LNCaP clone FGC (cell line): ENCODE data around the gene IGFL3.
"Not testable (repeated sequence)": the region's sequence is repeated elsewhere in the genome, so short reads cannot be mapped to it uniquely, and the experiment has no call there.

ENCODE experiments used
- DNase-seq: peaks from one replicate; pipeline ENCODE4 v3.0.0-alpha.2; 2011; ENCODE audit warnings: low read depth
- H3K4me3 ChIP-seq: 2 replicates; pipeline ENCODE4 v1.5.1; 2011; ENCODE audit warnings: mild to moderate bottlenecking, low read depth, low read length, control low read depth
- TF ChIP-seq, protein P1 (sequence below): IDR thresholded peaks from 2 replicates; pipeline ENCODE4 v1.5.1; 2012; ENCODE audit warnings: mild to moderate bottlenecking; ENCODE audit not compliant: control insufficient read depth, insufficient read depth; ENCODE audit errors: extremely low read depth

The IGFL3 gene

DNA sequence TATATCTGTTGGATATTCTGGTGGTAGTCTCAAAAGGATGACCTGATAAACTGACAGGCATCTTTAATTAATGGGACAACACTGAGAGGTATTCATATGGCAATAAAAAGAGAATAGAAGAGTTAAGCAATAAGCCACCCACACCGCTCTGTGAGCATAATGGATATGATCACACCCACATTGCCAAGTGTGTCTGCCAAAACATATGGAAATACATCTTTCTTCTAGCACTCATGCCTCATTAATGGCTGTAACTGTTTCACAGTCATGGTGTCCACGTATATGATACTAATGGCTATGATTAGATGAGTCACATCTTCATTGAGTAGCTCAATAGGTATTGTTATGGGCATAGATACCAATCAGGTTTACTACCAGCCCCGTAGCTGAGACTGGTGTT, 13.1 kb downstream of the IGFL3 start:
- no peak for DNase-seq
- TF ChIP-seq, protein P1, sequence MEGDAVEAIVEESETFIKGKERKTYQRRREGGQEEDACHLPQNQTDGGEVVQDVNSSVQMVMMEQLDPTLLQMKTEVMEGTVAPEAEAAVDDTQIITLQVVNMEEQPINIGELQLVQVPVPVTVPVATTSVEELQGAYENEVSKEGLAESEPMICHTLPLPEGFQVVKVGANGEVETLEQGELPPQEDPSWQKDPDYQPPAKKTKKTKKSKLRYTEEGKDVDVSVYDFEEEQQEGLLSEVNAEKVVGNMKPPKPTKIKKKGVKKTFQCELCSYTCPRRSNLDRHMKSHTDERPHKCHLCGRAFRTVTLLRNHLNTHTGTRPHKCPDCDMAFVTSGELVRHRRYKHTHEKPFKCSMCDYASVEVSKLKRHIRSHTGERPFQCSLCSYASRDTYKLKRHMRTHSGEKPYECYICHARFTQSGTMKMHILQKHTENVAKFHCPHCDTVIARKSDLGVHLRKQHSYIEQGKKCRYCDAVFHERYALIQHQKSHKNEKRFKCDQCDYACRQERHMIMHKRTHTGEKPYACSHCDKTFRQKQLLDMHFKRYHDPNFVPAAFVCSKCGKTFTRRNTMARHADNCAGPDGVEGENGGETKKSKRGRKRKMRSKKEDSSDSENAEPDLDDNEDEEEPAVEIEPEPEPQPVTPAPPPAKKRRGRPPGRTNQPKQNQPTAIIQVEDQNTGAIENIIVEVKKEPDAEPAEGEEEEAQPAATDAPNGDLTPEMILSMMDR = no peak
- H3K4me3 ChIP-seq = no peak overlapping the region

DNA sequence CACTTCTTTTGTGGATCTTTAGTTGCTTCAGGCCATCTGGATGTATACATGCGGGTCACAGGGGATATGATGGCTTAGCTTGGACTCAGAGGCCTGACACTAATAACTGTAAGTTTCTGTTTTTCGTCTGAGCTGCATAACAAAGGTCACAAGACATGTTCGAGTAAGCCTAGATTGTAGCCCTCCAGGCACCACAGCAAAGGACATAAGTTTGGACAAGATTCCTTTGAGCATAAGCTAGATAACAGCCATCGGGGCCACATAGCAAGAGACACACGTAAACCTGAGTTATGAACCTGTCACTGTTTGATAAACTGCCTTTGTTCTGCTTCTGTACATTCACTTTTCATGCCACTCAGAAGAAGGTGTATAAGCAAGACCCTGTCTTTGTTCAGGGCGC, 14.6 kb downstream of the IGFL3 start:
- no peak for DNase-seq
- TF ChIP-seq, protein P1 = no peak
- H3K4me3 ChIP-seq = no peak overlapping the region

DNA sequence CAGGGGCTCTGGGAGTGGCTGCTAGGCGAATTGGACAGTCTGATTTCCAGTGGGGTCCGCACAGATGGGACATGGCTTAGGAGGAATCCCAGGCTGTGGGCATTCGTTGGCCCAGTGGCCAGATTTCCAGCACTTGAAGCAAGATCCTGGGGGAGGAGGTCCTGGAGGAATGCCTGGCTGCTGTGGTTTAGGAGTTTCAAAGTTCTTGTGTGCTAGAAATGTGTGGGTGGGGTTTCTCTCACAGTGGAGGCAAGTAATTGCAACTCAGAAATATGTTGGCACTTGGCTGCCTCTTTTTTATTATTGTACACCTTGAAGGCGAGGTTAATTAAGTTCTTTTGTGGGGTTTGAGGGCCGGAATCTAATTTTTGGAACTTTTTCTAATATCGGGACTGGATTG, 17.1 kb downstream of the IGFL3 start:
- no peak for DNase-seq
- TF ChIP-seq, protein P1 = no peak
- no peak overlapping the region for H3K4me3 ChIP-seq

DNA sequence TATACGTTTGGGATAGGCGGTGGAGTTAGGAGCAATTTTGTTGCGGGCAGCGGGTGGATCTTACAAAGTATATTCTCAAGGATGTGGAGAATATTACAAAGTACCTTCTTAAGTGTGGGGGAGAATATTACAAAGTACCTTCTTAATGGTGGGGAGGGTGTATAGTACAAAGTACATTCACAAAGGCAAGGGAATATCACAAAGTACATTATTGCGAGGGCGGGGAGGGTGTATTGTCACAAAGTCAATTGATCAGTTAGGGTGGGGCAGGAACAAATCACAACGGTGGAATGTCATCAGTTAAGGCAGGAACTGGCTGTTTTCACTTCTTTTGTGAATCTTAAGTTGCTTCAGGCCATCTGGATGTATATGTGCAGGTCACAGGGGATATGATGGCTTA, 22.2 kb downstream of the IGFL3 start:
- H3K4me3 ChIP-seq, DNase-seq: not testable (repeated sequence)

DNA sequence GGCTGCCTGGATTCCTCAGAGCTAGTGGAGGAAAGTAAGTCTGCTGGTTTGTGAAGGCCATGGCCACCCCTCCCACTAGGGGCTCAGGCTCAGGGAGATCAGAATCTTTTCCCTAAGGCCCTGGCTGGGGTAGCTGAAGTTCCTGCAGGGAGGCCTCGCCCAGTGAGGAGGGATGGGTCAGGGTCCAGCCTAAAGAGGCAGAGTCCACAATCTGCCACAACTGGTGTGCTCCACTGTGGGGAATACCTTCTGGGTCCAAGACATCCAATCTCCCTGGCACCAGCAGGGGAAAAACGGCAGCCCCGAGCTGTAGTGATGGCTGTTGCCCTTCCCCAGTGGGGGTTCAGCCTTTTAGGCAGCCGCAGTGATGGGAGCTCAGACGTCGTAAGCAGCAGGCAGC, 23.2 kb downstream of the IGFL3 start:
- DNase-seq = no peak
- H3K4me3 ChIP-seq = no peak overlapping the region
- TF ChIP-seq, protein P1 = no peak

DNA sequence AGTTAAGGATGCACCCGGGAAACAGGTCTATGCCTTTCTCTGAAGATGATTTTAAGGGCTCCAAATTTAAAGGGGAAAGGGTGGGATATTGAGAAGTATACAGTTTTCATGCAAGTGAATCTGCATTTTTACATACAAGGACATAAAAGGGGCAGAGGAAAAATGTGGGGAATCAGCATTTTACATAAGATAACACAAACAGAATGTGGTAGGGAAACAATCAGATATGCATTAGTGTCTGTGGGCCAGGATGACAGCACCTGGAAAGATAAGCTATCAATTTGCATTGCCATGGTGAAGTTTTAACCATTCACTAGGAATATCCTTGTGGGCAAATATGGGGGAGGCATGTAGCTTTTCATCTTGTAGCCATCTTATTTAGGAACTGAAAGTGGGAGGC, 24.1 kb downstream of the IGFL3 start:
- H3K4me3 ChIP-seq = no peak overlapping the region
- DNase-seq = no peak
- TF ChIP-seq, protein P1 = no peak

DNA sequence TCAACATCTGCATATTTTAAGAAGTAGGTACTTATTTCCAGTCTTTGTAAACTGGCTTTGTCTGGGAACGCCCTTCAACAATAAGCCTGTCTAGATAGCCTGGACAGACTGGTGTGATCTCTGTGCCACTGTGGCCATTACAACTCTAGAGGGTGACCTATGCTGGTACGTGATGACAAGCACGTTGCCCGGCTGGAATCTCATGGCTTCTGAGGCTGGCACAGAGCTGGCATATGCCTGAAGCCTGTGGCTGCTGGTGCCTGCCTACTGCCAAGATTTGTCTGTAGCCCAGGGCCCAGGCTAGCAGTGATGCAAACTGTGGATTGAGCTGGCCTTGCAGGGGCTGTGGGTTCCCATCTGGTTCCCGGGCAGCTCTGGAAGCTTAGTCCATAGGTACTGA, 34.0 kb downstream of the IGFL3 start:
- TF ChIP-seq, protein P1 = no peak
- no peak for DNase-seq
- no peak overlapping the region for H3K4me3 ChIP-seq

DNA sequence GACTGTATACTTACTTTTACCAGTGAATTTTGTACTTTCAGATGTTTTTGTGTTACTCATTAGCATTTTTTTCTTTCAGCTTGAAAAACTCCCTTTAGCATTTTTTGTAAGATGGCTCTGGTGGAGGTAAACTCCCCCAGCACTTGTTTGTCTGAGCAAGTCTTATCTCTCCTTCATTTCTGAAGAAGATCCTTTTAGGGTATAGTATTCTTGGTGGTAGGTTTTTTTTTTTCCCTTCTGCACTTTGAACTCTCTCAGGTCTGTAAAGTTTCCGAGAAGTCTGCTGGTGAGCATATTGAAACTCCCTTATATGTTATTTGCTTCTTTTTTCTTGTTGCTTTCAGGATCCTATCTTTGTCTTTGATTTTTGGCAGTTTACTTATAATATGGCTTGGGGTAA, 35.1 kb downstream of the IGFL3 start:
- no peak overlapping the region for H3K4me3 ChIP-seq
- TF ChIP-seq, protein P1 = no peak
- DNase-seq = no peak
